GM12878 (cell line): ENCODE measurements around the gene SEBOX. TPM values are rescaled to one million over a fixed set of nuclear protein-coding genes. Genes with fewer than 3 reads are reported as not detected.

Experiments
- ATAC-seq: fragments of 200-7000 bp; cut with Tn5 transposase; 3 replicates; pipeline ENCODE4 v1.9.1; 2020; ENCODE audit warnings: mild to moderate bottlenecking, moderate library complexity
- BruUV-seq: library from RNA; stranded (reverse); fragments of 400-500 nt; replicated peaks from 2 replicates; lab custom pipeline; 2021; lab: Mats Ljungman, UMichigan
- CTCF ChIA-PET: fragments of 300-600 bp; sonication (Branson Sonifier 250); formaldehyde crosslinking; extraction: SDS; loops from one replicate; lab custom pipeline; 2021; ENCODE audit warnings: inconsistent platforms; lab: Yijun Ruan, JAX
- POLR2A ChIA-PET: fragments of 350-600 bp; formaldehyde crosslinking; extraction: SDS; loops from one replicate; lab custom pipeline; 2021; ENCODE audit warnings: inconsistent platforms; lab: Charles Lee
- RAD21 ChIA-PET: fragments of 300-600 bp; sonication (Branson Sonifier 250); formaldehyde crosslinking; loops from one replicate; lab custom pipeline; 2023; ENCODE audit warnings: antibody characterized with exemption; ENCODE audit not compliant: unreplicated experiment; lab: Charles Lee
- SMC1A ChIA-PET: fragments of 300-600 bp; sonication (Branson Sonifier 250); formaldehyde crosslinking; loops from one replicate; lab custom pipeline; 2023; ENCODE audit not compliant: unreplicated experiment, uncharacterized antibody; lab: Charles Lee
- DNase-seq: peaks from one replicate; pipeline ENCODE4 v3.0.0-alpha.2; 2011; ENCODE audit warnings: low read depth, low spot score
- FAIRE-seq: peaks from 3 replicates; lab custom pipeline; 2011; peaks lifted over from hg19 to GRCh38; lab: Jason Lieb, UNC
- H2AFZ ChIP-seq: 2 replicates; pipeline ENCODE4 v1.6.0; 2011; ENCODE audit warnings: low read depth, low read length, control low read depth; ENCODE audit not compliant: control insufficient read depth
- H3K27ac ChIP-seq: 2 replicates; pipeline ENCODE4 v1.5.1; 2011; ENCODE audit warnings: control low read depth; ENCODE audit not compliant: control insufficient read depth, insufficient read depth
- H3K27me3 ChIP-seq, 2 experiments: replicated peaks in 1 of 2; 2 replicates each; pipeline versions ENCODE4 v1.6.0 to v1.6.1; 2011; ENCODE audit warnings: low read length in 1 of 2; ENCODE audit not compliant: control insufficient read depth in 2 of 2, insufficient read depth in 2 of 2
- H3K36me3 ChIP-seq, 2 experiments: 2 replicates each; pipeline ENCODE4 v1.5.1; 2011; ENCODE audit warnings: low read length in 1 of 2; ENCODE audit not compliant: control insufficient read depth in 2 of 2, insufficient read depth in 2 of 2
- H3K4me1 ChIP-seq: 2 replicates; pipeline ENCODE4 v1.6.1; 2011; ENCODE audit warnings: mild to moderate bottlenecking, low read length, moderate library complexity, mixed read lengths; ENCODE audit not compliant: control insufficient read depth, insufficient read depth
- H3K4me2 ChIP-seq: 2 replicates; pipeline ENCODE4 v1.6.0; 2011; ENCODE audit warnings: control low read depth; ENCODE audit not compliant: control insufficient read depth, insufficient read depth
- H3K4me3 ChIP-seq: fragments of 200-600 bp; sonication (generic); 2 replicates; pipeline ENCODE4 v1.5.1; 2016
- H3K79me2 ChIP-seq: 2 replicates; pipeline ENCODE4 v1.6.0; 2011; ENCODE audit warnings: low read length; ENCODE audit not compliant: control insufficient read depth, insufficient read depth
- H3K9ac ChIP-seq: 2 replicates; pipeline ENCODE4 v1.8.0; 2011; ENCODE audit warnings: low read length, control low read depth, mixed read lengths; ENCODE audit not compliant: control insufficient read depth, insufficient read depth
- H3K9me3 ChIP-seq: replicated peaks from 3 replicates; pipeline ENCODE4 v1.5.1; 2011; ENCODE audit warnings: mild to moderate bottlenecking, low read length; ENCODE audit not compliant: control insufficient read depth, insufficient read depth
- H4K20me1 ChIP-seq: 2 replicates; pipeline ENCODE4 v1.6.0; 2011; ENCODE audit not compliant: control insufficient read depth, insufficient read depth
- BRCA1 ChIP-seq: IDR thresholded peaks from 2 replicates; pipeline ENCODE4 v1.6.1; 2011; ENCODE audit warnings: low read depth, low read length, improper control_type of control experiment
- CHD2 ChIP-seq: IDR thresholded peaks from 2 replicates; pipeline ENCODE4 v1.6.1; 2011; ENCODE audit warnings: low read depth, low read length, improper control_type of control experiment, borderline replicate concordance
- CUX1 ChIP-seq: IDR thresholded peaks from 2 replicates; pipeline ENCODE4 v1.6.1; 2012; ENCODE audit warnings: improper control_type of control experiment, low read depth, low read length; ENCODE audit not compliant: insufficient replicate concordance
- E4F1 ChIP-seq: fragments of 450-650 bp; IDR thresholded peaks from 2 replicates; pipeline ENCODE4 v1.6.1; 2018; ENCODE audit warnings: borderline replicate concordance, mild to moderate bottlenecking; ENCODE audit not compliant: partially characterized antibody
- EED ChIP-seq: sonication (generic); IDR thresholded peaks from 2 replicates; pipeline ENCODE4 v1.6.1; 2016; ENCODE audit warnings: antibody characterized with exemption, low read depth
- ESRRA ChIP-seq: IDR thresholded peaks from 2 replicates; pipeline ENCODE4 v1.6.1; 2012; ENCODE audit warnings: mild to moderate bottlenecking, low read length, improper control_type of control experiment
- JUND ChIP-seq: IDR thresholded peaks from 2 replicates; pipeline ENCODE4 v1.6.1; 2012; ENCODE audit warnings: low read depth, mild to moderate bottlenecking, low read length, improper control_type of control experiment, moderate library complexity
- YY1 ChIP-seq: IDR thresholded peaks from 2 replicates; pipeline ENCODE4 v1.6.1; 2011; ENCODE audit warnings: low read depth, mild to moderate bottlenecking, low read length
- ZNF207 ChIP-seq: fragments of 450-650 bp; IDR thresholded peaks from 2 replicates; pipeline ENCODE4 v1.6.1; 2014; ENCODE audit warnings: antibody characterized with exemption, mild to moderate bottlenecking, borderline replicate concordance
- WGBS: methylation state at CpG from one replicate; pipeline ENCODE4 v1.1.6; 2016; ENCODE audit warnings: low lambda C conversion rate; ENCODE audit not compliant: insufficient replicate concordance, insufficient coverage; ENCODE audit errors: missing lambda C conversion rate; 5-methylcytosine and 5-hydroxymethylcytosine counted together
- in situ Hi-C: fragments of 300-500 bp; cut with MboI; formaldehyde crosslinking; loops from 9 replicates; pipeline ENCODE4 v1.14.3; 2018; ENCODE audit warnings: mixed read lengths
- intact Hi-C: fragments of 100-400 bp; cut with micrococcal nuclease; formaldehyde crosslinking; loops from one replicate; pipeline ENCODE4 v1.14.2; 2022; ENCODE audit not compliant: unreplicated experiment
- polyA plus RNA-seq, 11 experiments: library from polyadenylated mRNA; depleted of rRNA in 4 of 11; unstranded in 6 of 11; stranded (reverse) in 5 of 11; fragments of >200 nt; fragmentation: Nextera tagmentation in 4 of 11; fragmentation: Illumina TruSeq in 1 of 11; extraction: Ambion mirVana in 4 of 11; extraction: Trizol in 1 of 11; gene quantifications; 1 replicate in 1 of 11; 2 replicates in 10 of 11; pipeline versions ENCODE4 v1.2.1 to v1.2.3, GENCODE V29; 2011 to 2016; ENCODE audit warnings: inconsistent platforms in 2 of 11, missing spikeins in 2 of 11, low read depth in 1 of 11
- total RNA-seq, 4 experiments: library from RNA; depleted of rRNA in 3 of 4; stranded (reverse); fragments of >200 nt in 3 of 4; fragmentation: Illumina TruSeq in 1 of 4; extraction: Trizol in 1 of 4; gene quantifications; 2 replicates each; pipeline versions ENCODE4 v1.2.1 to v1.2.3, GENCODE V29; 2013 to 2021
- TF ChIP-seq, protein P1 (sequence below): fragments of 450-650 bp; IDR thresholded peaks from 2 replicates; pipeline ENCODE4 v1.6.1; 2017; ENCODE audit warnings: mild to moderate bottlenecking, moderate library complexity

The SEBOX gene
- total and polyA plus RNA-seq, 10 of the 15 experiments (the other 5 are each of a cell fraction or from before 2014, with no cell fraction given) = not detected

- ATAC-seq (no peak), FAIRE-seq (no peak), DNase-seq (no peak)
- H3K36me3 ChIP-seq = peaks cover 2 to 3% of the 10 kb centered on the region in 2 experiments; a peak in 3 of 4 replicates
- H3K4me3 ChIP-seq = no peak overlapping the region
- ChIA-PET POLR2A (interaction anchor here (1.0 to 3.2 kb wide), 2 partner anchors 14 to 37 kb away, joined by 3 to 13 read pairs; partner anchors contain the start of gene TMEM97), SMC1A (interaction anchor here (3.6 kb wide), 1 partner anchor 15 kb away, joined by 12 read pairs; no protein-coding TSS in a partner anchor), CTCF (interaction anchor here (1.1 to 3.6 kb wide), 2 partner anchors 15 to 35 kb away, joined by 4 to 29 read pairs; partner anchors contain the start of gene TMEM97), RAD21 (interaction anchor here (0.7 to 3.9 kb wide), 2 partner anchors 21 to 24 kb away, joined by 5 to 31 read pairs; partner anchors contain the start of gene POLDIP2)
- no peak overlapping the region for H2AFZ ChIP-seq
- H3K4me1 ChIP-seq = peaks cover 3% of the 10 kb centered on the region
- no peaks in the 10 kb centered on the region for H3K27me3 ChIP-seq
- in situ Hi-C loops (loop anchor here (10.0 kb wide), 1 partner anchor 622 kb away; the partner anchor contains the start of gene PHF12), intact Hi-C loops (no loop called here)
- no peak overlapping the region for H3K9ac ChIP-seq
- H3K79me2 ChIP-seq = peaks cover 19% of the 10 kb centered on the region
- H3K27ac ChIP-seq = no peak overlapping the region
- BruUV-seq = no TSS peak
- 39% methylated on average over 1 of the region's 1 CpG for WGBS
- no peaks in the 10 kb centered on the region for H3K9me3 ChIP-seq
- no peaks in the 10 kb centered on the region; the same call in 1 of the 2 replicates for H4K20me1 ChIP-seq
- no peak overlapping the region for H3K4me2 ChIP-seq
- TF ChIP-seq JUND (no peak), ESRRA (no peak), ZNF207 (no peak), CHD2 (no peak), YY1 (no peak), CUX1 (no peak), BRCA1 (no peak), E4F1 (no peak), EED (no peak)
- TF ChIP-seq, protein P1, sequence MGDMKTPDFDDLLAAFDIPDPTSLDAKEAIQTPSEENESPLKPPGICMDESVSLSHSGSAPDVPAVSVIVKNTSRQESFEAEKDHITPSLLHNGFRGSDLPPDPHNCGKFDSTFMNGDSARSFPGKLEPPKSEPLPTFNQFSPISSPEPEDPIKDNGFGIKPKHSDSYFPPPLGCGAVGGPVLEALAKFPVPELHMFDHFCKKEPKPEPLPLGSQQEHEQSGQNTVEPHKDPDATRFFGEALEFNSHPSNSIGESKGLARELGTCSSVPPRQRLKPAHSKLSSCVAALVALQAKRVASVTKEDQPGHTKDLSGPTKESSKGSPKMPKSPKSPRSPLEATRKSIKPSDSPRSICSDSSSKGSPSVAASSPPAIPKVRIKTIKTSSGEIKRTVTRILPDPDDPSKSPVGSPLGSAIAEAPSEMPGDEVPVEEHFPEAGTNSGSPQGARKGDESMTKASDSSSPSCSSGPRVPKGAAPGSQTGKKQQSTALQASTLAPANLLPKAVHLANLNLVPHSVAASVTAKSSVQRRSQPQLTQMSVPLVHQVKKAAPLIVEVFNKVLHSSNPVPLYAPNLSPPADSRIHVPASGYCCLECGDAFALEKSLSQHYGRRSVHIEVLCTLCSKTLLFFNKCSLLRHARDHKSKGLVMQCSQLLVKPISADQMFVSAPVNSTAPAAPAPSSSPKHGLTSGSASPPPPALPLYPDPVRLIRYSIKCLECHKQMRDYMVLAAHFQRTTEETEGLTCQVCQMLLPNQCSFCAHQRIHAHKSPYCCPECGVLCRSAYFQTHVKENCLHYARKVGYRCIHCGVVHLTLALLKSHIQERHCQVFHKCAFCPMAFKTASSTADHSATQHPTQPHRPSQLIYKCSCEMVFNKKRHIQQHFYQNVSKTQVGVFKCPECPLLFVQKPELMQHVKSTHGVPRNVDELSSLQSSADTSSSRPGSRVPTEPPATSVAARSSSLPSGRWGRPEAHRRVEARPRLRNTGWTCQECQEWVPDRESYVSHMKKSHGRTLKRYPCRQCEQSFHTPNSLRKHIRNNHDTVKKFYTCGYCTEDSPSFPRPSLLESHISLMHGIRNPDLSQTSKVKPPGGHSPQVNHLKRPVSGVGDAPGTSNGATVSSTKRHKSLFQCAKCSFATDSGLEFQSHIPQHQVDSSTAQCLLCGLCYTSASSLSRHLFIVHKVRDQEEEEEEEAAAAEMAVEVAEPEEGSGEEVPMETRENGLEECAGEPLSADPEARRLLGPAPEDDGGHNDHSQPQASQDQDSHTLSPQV = no peak
Observed at GRCh38 chr17:28333083-28333746, 31.8 kb downstream of the SEBOX start.
